K562 (cell line): Measurements from ENCODE around the gene CHST12. TPM values are rescaled to one million over a fixed set of nuclear protein-coding genes. Genes with fewer than 3 reads are reported as not detected.

Experiments
- CTBP1 ChIP-seq: fragments of 450-650 bp; IDR thresholded peaks from 2 replicates; pipeline ENCODE4 v1.6.1; 2016; ENCODE audit warnings: borderline replicate concordance
- HES1 ChIP-seq: fragments of 450-650 bp; IDR thresholded peaks from 2 replicates; pipeline ENCODE4 v1.6.1; 2016; ENCODE audit warnings: low read depth, mild to moderate bottlenecking, moderate library complexity
- MAZ ChIP-seq, 2 experiments: fragments of 450-650 bp in 1 of 2; sonication (generic) in 1 of 2; formaldehyde crosslinking; IDR thresholded peaks in 1 of 2; conservative IDR thresholded peaks in 1 of 2; 2 replicates each; pipeline versions ENCODE4 v1.4.0 to v1.5.0; 2020; ENCODE audit warnings: mild to moderate bottlenecking in 1 of 2, missing genetic modification reagents in 1 of 2
- MCM2 ChIP-seq: fragments of 450-650 bp; IDR thresholded peaks from 2 replicates; pipeline ENCODE4 v1.6.1; 2017; ENCODE audit warnings: low read depth, mild to moderate bottlenecking
- PBX2 ChIP-seq, 2 experiments: IDR thresholded peaks in 1 of 2; conservative IDR thresholded peaks in 1 of 2; 2 replicates each; pipeline ENCODE4 v1.6.1; 2016; ENCODE audit warnings: low read depth in 2 of 2, mild to moderate bottlenecking in 1 of 2, missing compliant biosample characterization in 1 of 2, missing genetic modification characterization in 1 of 2, moderate library complexity in 1 of 2
- RBFOX2 ChIP-seq: fragments of 200-400 bp; formaldehyde crosslinking; IDR thresholded peaks from 2 replicates; pipeline ENCODE4 v1.6.1; 2017; ENCODE audit warnings: low read depth, mild to moderate bottlenecking, low read length, moderate library complexity
- RBM15 ChIP-seq: fragments of 200-400 bp; formaldehyde crosslinking; IDR thresholded peaks from 2 replicates; pipeline ENCODE4 v1.6.1; 2018; ENCODE audit warnings: mild to moderate bottlenecking, low read length, moderate library complexity; ENCODE audit not compliant: insufficient read depth
- STAG1 ChIP-seq: sonication (generic); formaldehyde crosslinking; IDR thresholded peaks from 2 replicates; pipeline ENCODE4 v1.5.0; 2020; ENCODE audit warnings: missing genetic modification reagents, borderline replicate concordance
- TCF7L2 ChIP-seq: fragments of 150-350 bp; IDR thresholded peaks from 2 replicates; pipeline ENCODE4 v1.6.1; 2016; ENCODE audit warnings: low read depth, mild to moderate bottlenecking, low read length, moderate library complexity
- U2AF2 ChIP-seq: fragments of 200-400 bp; formaldehyde crosslinking; optimal IDR thresholded peaks from 2 replicates; pipeline ENCODE3; 2017; ENCODE audit warnings: low read depth, mild to moderate bottlenecking, low read length
- ZBTB49 ChIP-seq: sonication (generic); formaldehyde crosslinking; IDR thresholded peaks from 2 replicates; pipeline ENCODE4 v1.8.0; 2022; ENCODE audit warnings: missing genetic modification reagents, mild to moderate bottlenecking, borderline replicate concordance
- ZBTB7A ChIP-seq: IDR thresholded peaks from 2 replicates; pipeline ENCODE4 v1.6.1; 2011; ENCODE audit warnings: low read depth, mild to moderate bottlenecking, low read length, moderate library complexity, borderline replicate concordance; ENCODE audit not compliant: control insufficient read depth
- ZNF436 ChIP-seq: fragments of 250-450, 450-650 bp; sonication (Bioruptor Pico); formaldehyde crosslinking; IDR thresholded peaks from 2 replicates; pipeline ENCODE4 v1.7.0; 2020; ENCODE audit warnings: mild to moderate bottlenecking
- polyA plus RNA-seq, 8 experiments: library from polyadenylated mRNA; depleted of rRNA in 4 of 8; stranded (reverse) in 5 of 8; unstranded in 3 of 8; fragments of >200 nt; fragmentation: Nextera tagmentation in 2 of 8; fragmentation: Illumina TruSeq in 1 of 8; extraction: Ambion mirVana in 2 of 8; extraction: Trizol in 1 of 8; gene quantifications; 2 replicates each; pipeline versions ENCODE4 v1.2.1 to v1.2.3, GENCODE V29; 2011 to 2014; ENCODE audit warnings: inconsistent platforms in 1 of 8, missing spikeins in 1 of 8
- total RNA-seq, 7 experiments: library from RNA; depleted of rRNA in 6 of 7; stranded (reverse); fragments of >200 nt in 6 of 7; fragmentation: Illumina TruSeq in 2 of 7; extraction: Trizol in 2 of 7; gene quantifications; 2 replicates each; pipeline versions ENCODE4 v1.2.1 to v1.2.3, GENCODE V29; 2011 to 2021; ENCODE audit warnings: low replicate concordance in 1 of 7
- TF ChIP-seq, protein P1 (sequence below): sonication (generic); formaldehyde crosslinking; IDR thresholded peaks from 2 replicates; pipeline ENCODE4 v1.8.0; 2023; ENCODE audit warnings: mild to moderate bottlenecking, missing genetic modification reagents

Gene CHST12
- total and polyA plus RNA-seq, 9 of the 15 experiments (the other 6 are each of a cell fraction or from before 2014, with no cell fraction given) = 0.18 to 19.8 (median 3.6) TPM

- TF ChIP-seq, protein P1, sequence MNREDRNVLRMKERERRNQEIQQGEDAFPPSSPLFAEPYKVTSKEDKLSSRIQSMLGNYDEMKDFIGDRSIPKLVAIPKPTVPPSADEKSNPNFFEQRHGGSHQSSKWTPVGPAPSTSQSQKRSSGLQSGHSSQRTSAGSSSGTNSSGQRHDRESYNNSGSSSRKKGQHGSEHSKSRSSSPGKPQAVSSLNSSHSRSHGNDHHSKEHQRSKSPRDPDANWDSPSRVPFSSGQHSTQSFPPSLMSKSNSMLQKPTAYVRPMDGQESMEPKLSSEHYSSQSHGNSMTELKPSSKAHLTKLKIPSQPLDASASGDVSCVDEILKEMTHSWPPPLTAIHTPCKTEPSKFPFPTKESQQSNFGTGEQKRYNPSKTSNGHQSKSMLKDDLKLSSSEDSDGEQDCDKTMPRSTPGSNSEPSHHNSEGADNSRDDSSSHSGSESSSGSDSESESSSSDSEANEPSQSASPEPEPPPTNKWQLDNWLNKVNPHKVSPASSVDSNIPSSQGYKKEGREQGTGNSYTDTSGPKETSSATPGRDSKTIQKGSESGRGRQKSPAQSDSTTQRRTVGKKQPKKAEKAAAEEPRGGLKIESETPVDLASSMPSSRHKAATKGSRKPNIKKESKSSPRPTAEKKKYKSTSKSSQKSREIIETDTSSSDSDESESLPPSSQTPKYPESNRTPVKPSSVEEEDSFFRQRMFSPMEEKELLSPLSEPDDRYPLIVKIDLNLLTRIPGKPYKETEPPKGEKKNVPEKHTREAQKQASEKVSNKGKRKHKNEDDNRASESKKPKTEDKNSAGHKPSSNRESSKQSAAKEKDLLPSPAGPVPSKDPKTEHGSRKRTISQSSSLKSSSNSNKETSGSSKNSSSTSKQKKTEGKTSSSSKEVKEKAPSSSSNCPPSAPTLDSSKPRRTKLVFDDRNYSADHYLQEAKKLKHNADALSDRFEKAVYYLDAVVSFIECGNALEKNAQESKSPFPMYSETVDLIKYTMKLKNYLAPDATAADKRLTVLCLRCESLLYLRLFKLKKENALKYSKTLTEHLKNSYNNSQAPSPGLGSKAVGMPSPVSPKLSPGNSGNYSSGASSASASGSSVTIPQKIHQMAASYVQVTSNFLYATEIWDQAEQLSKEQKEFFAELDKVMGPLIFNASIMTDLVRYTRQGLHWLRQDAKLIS (CRISPR knock-in tag) = no peak
- 0 out of 2 replicates have a peak, but pooled peaks have one; percentile 41 for TF ChIP-seq ZBTB49 (CRISPR knock-in tag)
- peak; percentile 34; the same call in 1 of the 2 replicates for TF ChIP-seq ZBTB7A
- TF ChIP-seq HES1 = no peak
- TF ChIP-seq STAG1 (CRISPR knock-in tag) = peak; percentile 86; the same call in 1 of the 2 replicates
- no peak for TF ChIP-seq MCM2
- no peak for TF ChIP-seq RBM15
- no peak for TF ChIP-seq ZNF436
- no peak for TF ChIP-seq CTBP1
- TF ChIP-seq RBFOX2 = peak; percentile 70
- peak; percentile 29 to 41; a peak in 2 of 4 replicates for TF ChIP-seq MAZ (CRISPR knock-in tag; conservative IDR thresholded peaks at IDR 0.05 in 1 of 2, IDR thresholded peaks at IDR 0.05 in 1 of 2)
- TF ChIP-seq U2AF2 = no peak
- TF ChIP-seq PBX2 (CRISPR knock-in tag; IDR thresholded peaks at IDR 0.05; ENCODE audit: low read depth) = no peak
- TF ChIP-seq PBX2 (tag; conservative IDR thresholded peaks at IDR 0.05; ENCODE audit: low read depth) = no peak
- TF ChIP-seq TCF7L2 = no peak
Measured at GRCh38 chr7:2451171-2452073, 48.0 kb downstream of the CHST12 start (continued).
